NCI-H460 (cell line): ENCODE results near the gene FITM1. TPM values are rescaled to one million over a fixed set of nuclear protein-coding genes. Genes with fewer than 3 reads are reported as not detected.

ENCODE experiments used
- DNase-seq: peaks from one replicate; pipeline ENCODE4 v3.0.0-alpha.2; 2016; ENCODE audit warnings: low read depth; ENCODE audit errors: extremely low read depth
- polyA plus RNA-seq: library from polyadenylated mRNA; depleted of rRNA; stranded (reverse); fragments of >200 nt; gene quantifications from 2 replicates; pipeline ENCODE4 v1.2.3, GENCODE V29; 2014; cell fraction: nucleus; rRNA removed
- total RNA-seq: library from RNA; depleted of rRNA; stranded (reverse); fragments of >200 nt; shearing (Covaris generic); gene quantifications from 2 replicates; pipeline ENCODE4 v1.2.3, GENCODE V29; 2014; rRNA removed

FITM1 gene, protein sequence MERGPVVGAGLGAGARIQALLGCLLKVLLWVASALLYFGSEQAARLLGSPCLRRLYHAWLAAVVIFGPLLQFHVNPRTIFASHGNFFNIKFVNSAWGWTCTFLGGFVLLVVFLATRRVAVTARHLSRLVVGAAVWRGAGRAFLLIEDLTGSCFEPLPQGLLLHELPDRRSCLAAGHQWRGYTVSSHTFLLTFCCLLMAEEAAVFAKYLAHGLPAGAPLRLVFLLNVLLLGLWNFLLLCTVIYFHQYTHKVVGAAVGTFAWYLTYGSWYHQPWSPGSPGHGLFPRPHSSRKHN
- total RNA-seq = 0.45 and 0.84 TPM in 2 replicates
- polyA plus RNA-seq = not detected in 2 replicates

DNA sequence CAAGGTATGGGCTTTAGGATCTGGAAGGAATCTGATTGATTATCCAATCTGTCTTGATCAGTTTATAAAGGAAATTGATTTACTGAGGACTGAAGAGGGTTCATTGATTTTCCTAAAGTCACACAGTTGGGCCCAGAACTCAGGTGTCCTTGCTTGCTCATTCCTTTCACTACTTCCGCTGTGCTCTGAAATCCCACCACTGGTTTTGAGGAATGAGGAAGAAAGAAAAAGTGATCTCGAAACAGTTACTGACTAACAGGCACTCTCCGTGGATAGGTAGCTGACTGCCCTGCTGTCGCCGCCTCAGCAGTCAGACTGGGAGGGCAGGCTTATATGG lies at the start of gene FITM1:
TSS of gene FITM1 (plus strand) at position 280 of the 337 bp plus-strand sequence. CDS start 905 bp downstream, outside the sequence.
- DNase-seq = no peak

DNA sequence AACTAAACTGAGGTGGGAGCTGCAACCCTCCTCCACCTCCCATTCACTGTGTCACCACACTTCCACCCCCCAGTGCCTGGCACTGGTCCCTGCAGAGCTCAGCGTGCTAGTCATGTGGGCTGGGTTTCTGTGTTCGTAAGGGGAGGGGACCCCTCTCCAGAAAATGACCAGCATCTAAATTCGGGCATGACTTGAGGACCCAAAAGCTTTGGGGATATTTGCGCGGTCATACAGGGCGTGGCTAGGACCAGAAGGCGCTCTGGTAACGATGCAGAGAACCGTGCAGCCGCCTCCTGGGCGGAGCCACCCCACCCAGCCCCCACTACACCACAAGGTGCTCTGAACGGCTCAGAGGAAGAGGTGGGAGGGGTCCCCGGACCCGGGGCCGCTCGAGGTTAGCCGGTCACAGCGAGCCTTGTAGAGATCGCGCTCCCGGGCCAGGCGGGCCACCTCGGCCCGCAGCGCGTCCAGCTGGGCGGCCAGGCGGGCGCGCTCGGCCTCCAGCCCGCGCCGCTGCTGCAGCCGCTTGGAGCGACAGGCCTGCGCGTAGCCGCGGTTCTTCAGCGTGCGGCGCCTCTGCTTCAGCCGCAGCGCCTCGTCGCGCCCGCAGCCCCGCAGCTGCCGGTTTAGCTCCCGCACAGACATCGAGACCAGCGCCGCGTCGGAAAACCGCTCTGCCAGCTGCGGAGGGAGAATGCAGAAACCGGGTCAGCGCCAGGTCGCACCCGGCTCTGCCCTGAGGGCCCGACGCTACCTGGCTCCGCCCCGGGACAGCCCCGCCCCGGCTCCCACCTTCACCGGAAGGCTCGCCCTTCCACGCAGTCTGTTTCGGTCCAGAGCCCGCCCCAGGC lies 49.3 kb upstream of the FITM1 start:
- no peak for DNase-seq

DNA sequence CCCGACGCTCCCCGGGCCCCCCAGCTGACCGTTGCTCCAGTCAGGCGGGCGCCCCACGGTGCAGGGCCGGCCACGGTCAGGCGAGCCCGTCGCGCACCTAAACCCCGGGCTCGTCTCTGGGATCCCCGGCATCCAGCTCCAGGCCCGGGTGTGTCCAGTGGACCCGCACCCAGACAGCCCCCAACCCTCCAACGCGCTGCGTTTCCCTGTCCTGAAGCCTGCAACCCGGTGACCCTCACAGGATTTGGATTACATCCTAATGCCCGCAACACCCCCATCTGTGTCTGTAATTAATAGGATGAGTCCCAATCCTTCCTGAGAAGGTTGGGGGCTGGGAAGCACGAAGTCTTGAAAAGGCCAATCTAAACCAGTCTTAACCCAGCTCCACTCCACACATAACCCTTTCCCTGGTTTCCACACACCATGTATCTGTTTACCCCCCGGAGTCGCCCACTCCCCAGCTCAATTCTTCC lies 48.7 kb upstream of the FITM1 start:
- DNase-seq = no peak

DNA sequence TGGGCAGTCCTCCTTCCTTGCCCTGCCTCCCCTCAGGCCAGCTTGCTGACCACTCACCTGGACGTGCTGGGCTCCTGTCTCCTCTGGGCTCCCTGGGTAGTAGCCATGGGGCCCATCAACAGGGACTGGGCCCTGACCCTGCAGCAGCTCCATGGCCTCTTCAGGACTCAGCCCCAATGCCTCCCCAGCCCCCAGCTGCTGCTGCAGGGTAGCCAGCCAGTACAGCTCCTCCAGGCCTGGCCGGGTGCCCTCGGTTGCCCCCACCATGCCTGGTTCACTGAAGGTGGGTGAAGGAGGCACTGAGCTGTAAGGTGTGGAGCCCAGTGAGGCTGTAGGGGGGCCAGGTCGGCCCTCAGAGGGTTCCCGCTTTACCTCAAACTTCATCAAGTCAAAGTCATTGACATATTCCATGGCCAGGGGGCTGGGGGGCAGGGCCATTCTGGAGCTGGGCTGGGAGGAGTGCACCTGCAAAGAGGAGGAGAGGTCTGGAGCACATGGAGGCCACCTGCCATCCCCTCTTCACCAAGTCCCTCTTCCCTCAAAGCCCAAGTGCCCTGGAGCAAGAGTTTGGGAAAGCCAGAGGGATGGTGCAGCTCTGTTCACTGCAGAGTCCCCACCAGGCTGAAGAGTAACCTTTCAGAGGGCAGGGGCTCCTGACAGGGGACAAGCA lies 47.9 kb upstream of the FITM1 start:
- no peak for DNase-seq

DNA sequence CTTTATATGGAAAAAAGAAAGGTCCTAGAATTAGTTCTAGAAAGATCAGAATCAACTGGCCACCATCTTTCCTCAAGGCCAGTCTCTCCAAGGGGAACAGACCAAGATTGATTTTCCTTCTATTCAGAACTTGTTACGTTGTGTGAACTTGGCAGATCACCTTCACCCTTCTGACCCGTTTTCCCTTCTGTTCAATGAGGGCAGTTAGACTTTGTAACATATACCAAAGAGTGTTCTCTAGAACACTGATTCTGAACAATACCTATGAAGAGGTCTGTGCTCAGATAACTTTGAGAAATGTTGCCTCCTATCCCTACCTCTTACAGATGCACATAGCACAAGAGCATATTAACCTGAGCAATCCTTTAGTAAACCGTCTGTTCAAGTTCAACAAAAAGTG lies 47.0 kb upstream of the FITM1 start:
- DNase-seq = no peak

DNA sequence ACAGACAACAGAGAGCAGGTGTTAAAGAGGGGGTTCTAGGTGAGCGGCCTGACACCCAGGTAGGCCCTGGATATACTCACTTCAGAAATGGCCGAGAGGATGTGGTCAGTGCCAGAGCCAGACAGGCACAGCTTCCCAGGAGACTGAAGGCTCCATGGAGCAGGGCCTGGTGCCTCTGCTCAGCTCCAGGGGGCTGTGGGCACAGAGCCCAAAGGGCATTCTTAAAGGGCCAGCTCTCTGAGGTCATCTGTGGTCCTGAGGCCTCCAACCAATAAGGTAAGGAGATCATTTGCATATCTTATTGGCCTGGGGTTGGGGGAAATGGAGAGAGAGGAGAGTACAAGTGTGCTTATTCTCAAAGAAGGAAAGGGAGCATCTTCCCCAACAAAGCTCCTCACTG lies 46.0 kb upstream of the FITM1 start:
- no peak for DNase-seq

DNA sequence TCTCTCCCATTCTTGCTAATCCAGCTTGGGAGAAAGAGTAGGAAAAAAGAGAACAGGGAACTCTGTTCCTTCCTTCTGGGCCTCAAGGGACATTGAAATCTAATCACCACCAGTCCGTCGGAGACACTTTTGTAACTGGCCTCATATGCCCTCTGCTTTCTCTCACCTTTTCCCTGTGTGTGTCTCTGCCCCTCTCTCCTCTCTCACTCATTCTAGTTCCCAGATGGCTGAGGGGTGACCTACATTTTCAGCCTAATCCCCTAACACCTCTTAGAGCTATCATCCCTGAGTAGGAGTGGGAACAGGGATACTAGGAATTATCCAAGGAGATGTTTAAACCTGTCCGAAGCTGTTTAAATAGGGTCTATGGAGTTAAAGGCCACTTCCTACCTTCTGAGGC lies 45.2 kb upstream of the FITM1 start:
- DNase-seq = no peak

DNA sequence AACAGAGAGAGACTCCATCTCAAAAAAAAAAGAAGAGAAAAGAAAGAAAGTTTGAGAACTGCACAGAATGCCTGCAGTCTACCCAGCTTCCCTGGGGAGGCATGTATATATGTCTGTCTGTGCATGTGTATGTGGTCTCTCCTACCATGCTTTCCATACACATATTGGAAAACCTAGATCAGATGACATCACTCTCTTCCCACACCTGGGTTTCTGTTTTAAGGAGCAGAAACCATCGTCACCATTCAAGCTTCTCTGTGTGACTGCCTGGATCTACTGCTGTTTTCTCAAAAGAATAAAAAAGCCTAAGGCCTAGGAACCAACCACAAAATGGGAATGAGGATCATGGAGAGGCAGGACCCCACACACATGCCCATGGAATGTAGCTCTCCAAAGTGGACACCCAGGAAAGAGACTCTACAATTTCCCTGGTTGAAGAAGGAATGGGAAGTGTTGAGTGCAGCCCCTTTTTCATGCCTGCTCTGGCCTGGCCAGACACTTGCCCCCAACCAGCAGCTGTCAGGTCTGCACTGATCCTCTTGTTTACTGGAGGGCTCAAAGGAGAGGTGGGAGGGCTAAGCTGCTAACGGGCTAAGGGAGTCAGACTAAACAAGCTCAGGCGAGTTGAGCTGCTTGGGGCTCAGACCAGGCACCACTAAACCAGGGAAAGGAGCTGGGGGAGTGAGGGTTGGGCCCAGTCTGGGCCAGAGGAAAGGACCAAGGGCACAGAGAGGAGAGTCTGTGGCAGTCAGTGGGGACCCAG lies 44.1 kb upstream of the FITM1 start:
- no peak for DNase-seq

DNA sequence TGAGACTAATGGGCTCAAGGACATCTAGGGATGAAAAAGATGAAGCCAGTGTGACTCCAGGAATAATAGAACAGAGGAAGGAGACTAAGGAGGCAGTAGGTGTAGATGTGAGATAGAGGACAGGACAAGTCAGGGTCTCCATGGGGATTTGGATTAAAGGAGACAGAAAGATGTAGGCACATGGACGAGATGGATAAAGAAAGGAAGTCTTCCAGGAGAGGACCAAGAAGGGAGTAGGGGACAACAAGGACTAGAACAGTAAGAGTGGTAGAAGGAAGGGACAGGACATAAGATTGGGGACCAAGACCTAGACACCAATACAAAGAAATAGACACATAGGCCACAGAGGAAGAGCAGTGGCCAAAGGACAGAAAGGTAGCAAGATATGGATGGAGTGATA lies 43.5 kb upstream of the FITM1 start:
- DNase-seq = no peak

DNA sequence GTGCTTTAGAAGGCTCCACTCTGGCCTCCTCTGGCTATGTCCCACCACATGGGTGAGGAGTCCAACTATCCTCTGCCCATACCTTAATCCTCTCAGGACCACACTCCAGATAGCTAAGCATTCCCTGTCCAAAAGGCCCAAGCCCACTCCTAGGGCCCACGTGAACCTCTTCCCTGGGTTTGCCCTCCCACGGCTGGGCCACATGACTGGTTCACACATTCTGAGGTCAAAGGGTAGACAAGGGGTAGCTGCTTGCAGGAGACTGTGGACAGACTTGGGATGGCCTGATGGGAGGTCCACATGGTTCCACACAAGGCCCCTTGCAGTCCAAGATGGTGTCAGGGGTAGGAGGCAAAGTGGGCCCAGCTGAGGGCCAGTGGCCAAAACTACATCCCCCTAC lies 42.4 kb upstream of the FITM1 start:
- no peak for DNase-seq

DNA sequence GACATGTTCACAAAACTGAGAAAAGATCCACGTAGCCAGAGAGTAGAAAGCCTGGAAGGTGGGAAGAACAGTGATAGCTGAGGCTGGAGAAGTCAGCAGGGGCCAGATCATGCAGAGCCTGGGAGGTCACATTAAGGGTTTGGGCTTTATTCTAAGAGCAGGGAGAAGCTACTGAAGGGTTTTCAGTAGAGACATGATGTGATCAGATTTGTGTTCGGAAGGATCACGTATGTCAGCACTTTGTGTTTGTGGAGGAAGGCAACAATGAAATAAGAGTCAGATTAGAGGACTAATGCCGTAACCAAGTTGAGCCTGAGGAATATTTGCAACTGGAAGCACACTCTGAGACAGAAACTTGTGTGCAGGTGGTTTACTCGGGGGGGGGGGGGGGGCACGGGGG lies 40.6 kb upstream of the FITM1 start:
- no peak for DNase-seq

DNA sequence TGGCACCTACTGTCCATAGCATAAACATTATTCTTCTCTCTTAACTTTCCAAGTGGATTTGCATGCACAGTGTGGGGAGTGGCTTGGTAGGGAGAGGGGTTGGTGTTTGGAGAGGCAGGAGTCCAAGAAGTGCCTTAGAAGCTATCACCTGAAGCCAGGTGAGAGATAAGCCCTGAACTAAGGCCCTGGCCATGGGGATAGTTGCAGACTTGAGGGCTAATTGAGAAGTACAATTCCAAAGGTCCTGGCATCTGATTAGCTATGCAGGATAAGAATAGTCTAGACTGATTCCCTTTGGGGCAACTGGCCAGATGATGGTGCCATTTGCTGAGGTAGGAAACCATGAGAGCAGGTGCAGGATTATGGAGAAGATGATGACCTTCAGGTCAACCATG lies 38.4 kb upstream of the FITM1 start:
- no peak for DNase-seq

DNA sequence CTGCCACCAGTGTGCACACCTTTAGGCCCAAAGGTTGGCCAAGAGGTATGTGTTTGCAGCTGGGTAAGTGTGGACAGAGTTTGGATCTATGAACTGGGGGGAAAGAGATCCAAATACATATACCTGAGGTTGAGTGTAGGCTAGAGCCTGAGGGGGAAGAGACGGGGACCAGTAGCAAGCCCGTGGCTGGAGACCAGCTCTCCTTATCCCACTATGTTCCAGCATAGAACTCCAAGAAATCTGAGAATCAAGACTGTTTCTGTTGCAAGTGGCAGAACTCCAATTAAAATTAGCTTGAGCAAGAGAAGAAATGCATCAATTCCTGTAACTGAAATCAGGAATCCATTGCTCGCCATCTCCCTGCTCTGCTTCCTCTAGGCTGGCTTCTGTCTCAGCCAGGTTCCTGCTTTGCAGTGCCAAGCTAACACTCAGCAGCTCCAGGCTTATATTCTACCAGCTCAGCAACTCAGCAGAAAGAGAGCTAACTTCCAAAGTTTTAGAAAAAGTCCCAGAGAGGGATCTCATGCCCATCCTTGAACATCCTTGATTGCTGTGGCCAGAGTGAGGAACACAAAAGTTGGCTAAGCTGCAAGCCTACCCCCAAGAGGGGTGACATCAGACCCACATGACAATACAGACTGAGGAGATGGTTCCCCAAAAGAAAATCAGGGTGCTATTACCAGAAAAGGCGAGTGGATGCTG lies 37.8 kb upstream of the FITM1 start:
- DNase-seq = no peak

DNA sequence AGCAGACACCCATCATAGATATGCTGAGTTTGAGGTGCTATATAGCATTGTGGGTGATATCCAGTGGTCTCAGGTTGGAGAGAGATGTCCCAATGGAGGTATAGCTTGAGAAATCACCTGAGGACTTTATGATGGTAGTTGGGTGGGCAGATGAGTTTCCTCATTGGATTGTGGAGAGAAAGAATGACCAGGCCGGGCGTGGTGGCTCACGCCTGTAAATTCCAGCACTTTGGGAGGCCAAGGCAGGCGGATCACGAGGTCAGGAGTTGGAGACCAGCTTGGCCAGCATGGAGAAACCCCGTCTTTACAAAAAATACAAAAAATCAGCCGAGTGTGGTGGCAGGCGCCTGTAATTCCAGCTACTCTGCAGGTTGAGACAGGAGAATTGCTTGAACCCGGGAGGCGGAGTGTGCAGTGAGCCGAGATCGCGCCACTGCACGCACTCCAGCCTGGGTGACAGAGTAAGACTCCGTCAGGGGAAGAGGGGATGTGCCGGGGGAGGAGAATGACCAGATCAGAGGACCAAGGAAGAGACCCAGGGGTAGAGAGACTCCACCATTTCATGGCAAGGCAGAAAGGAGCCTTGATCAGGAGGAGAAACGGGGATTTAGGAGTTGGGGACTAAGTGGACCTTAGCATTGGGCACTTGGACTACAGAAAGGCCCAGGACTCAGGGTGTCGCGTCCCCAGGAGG lies 37.1 kb upstream of the FITM1 start:
- DNase-seq = no peak

DNA sequence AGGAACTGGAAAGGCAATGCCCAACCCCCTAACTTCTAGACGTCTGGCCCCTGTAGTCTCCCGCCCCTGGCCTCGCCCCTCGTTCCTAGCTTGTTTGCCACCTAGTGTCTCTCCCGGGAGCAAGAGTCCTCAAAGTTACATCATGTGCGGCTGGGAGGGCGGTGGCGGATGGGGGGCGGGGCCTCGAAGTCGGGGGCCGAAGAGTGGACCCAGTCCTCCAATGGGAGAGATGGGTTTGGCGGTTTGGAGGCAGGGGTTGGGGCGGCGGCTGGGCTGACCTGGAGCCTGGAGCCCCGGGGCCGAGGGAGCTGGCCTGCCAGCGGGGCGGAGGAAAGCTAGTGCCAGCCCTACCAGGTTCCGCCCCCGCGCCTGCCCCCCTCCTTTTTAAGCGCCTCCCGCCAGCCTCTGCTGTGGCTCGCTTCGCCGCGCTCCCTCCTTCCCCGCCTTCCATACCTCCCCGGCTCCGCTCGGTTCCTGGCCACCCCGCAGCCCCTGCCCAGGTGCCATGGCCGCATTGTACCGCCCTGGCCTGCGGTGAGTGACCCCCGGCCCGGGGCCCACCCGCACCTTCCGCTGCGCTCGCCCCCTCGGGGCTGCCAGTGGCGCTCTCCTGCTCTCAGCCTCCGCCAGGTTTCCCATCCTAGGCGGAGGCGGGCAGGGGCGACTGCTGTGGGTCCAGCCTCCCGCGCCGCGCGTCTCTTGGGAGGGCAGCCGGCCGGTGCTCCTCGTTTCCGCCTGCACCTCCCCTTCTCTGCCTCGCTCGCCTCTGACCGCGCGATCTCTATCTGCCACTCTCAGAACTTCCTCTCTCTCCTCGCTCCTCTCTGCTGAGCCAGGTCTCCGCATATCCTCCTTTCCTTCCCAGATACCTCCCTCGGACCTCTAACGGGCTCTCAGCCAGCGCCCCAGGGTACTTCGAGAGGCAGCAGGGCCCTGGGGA lies 36.3 kb upstream of the FITM1 start, which contains the start of gene PCK2:
TSS of gene PCK2 (plus strand) at position 411 of the 940 bp plus-strand sequence. CDS start at position 506, 95 bp downstream.
- peak; percentile 98 for DNase-seq

DNA sequence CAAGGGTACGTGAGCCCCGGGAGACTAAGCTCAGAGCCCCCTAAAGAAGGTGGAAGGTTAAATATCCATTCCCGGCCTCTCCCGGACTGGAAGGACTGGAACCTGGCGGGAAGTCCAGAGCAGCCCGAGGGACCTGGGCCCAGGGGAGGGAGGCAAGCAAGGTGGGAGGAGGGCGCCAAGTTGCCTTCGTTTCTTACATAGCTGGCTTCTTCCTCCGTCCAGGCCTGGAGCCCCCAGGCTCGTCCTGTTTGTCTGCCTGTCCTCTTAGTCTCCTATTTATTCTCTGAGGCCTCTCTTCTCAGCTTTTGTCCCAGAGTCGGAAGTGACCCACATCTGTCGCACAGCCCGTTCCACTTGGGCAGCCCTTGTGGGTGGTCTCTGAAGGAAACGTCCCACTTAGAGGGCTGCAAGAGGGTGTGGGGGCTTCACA lies 35.6 kb upstream of the FITM1 start:
- DNase-seq = no peak

DNA sequence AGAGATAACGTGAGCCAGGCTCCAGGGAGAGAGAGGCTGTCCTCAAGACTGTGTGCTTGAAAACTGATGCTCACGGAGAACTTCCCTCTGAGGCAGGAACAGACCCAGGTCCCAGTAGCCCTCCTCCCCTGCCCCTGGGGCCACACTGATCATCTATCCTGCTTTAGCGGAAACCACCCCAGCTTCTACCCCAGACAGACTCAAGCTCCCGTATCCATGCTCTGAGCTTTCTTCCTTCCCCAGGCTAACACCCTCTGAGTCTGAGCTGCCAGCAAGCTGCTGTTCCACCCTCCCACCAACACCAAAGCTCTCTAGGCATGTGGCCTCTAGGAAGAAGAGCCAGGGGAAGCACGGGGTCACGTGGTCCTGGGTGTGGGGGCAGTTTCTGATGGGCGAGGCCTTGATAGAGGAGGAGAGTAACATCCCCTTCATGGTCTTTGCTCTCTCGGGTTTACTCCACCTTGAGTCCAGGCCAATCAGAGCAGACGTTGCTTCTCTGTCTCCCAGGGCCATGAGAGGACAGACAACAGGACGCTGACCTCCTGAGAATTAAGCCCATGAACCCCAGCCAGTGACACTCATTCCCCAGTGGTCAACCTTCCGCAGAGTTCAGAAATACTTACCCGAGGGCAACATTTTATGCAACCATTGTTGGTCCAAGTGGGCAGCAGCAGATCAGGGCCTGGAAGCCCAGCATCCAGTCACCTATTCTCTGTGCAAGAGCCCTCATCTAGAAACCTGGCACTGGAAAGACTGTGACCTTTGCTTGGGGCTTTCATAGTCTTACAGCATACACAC lies 35.0 kb upstream of the FITM1 start:
- peak; percentile 32 for DNase-seq
